GM12864 (cell line): ENCODE results near the gene APBA1.

Experiments used
- DNase-seq: peaks from one replicate; pipeline ENCODE4 v3.0.0-alpha.2; 2011; ENCODE audit warnings: low read depth
- H3K4me3 ChIP-seq: 2 replicates; pipeline ENCODE4 v1.5.1; 2011; ENCODE audit warnings: mild to moderate bottlenecking, low read depth, low read length, control low read depth
- TF ChIP-seq, protein P1 (sequence below): IDR thresholded peaks from 2 replicates; pipeline ENCODE4 v1.5.1; 2011; ENCODE audit warnings: low read depth, mild to moderate bottlenecking, moderate library complexity, low read length, control low read depth, inconsistent platforms; ENCODE audit errors: missing control alignments

Gene APBA1

DNA sequence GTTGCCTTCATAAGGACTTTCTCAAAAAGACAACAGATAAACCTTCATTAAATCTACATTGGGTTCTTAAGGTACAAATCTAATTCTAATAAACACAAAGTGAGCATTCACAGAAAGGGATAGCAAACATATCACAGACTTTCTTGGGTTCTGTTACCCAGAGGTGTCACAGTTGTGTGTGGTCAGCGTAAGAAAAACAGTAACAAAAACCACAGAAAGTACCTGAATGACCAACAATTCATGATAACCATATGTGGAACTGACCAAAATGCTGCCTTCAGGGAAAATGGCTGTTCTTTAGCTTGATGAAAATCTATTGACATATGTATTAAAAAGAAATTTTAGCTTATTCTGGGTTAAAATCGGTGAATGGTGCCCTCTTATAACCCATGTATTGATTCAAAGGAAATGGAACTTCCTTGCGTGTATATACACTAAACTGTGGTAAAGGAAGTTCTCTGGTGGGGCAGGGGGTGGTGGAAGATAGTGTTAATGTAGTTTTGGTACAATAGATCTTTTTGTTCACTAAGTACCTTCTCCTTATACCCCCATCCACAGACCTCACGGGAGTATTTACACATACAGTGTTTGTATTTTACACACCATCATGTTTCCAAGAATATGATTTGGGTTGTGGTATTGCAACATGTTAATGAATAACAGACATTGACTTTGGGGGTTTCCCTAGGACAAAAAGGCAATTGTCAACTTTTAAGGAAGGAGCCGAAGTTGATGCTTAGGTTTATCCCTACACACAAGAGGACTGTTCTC lies 152.5 kb downstream of the APBA1 start:
- H3K4me3 ChIP-seq: no peak overlapping the region
- TF ChIP-seq, protein P1, sequence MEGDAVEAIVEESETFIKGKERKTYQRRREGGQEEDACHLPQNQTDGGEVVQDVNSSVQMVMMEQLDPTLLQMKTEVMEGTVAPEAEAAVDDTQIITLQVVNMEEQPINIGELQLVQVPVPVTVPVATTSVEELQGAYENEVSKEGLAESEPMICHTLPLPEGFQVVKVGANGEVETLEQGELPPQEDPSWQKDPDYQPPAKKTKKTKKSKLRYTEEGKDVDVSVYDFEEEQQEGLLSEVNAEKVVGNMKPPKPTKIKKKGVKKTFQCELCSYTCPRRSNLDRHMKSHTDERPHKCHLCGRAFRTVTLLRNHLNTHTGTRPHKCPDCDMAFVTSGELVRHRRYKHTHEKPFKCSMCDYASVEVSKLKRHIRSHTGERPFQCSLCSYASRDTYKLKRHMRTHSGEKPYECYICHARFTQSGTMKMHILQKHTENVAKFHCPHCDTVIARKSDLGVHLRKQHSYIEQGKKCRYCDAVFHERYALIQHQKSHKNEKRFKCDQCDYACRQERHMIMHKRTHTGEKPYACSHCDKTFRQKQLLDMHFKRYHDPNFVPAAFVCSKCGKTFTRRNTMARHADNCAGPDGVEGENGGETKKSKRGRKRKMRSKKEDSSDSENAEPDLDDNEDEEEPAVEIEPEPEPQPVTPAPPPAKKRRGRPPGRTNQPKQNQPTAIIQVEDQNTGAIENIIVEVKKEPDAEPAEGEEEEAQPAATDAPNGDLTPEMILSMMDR: no peak
- no peak for DNase-seq

DNA sequence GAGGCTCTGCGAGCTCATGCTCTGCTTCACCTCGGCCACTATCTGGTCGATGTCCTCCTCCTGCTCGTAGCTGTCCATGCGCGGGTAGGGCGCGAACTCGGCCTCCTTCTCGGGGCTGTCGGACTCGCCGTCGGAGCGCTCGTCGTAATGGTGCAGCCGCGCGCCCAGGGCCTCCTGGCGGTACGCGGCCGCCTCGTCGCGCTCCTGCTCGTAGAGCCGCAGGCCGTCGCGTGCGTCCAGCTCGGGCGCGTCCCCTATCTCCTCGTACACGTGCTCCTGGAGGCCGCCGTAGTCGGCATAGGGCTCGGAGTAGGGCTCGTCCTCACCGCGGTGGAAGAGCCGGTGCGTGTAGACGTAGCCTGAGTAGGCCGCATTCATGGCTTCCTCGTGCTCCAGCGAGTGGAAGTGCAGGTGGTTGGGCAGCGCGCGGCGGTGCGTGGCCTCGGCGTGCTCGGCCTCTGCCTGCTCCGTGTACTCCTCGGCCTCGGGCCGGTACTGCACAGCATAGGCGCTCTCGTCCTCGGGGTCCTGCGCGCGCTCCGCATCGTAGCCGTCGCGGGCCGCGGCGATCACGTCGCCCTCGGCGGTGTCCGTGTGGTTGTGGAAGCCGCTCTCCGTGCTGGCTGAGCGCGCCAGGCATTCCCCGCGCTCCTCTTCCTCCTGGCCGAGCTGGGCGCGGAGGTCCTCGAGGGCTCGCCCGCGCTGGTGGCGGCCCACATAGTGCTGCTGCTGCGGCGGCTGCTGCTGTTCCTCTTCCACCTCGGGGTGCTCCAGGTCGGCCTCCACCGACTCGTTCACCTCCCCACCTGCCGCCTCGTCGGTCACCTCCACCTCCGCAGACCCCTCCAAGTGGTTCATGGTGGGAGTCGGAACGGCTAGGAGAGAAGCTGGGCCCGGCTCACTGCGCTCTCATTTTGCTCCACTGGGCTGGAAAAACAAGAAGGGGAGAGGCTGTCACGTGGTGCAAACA lies 155.5 kb downstream of the APBA1 start:
- H3K4me3 ChIP-seq: no peak overlapping the region
- no peak for DNase-seq
- TF ChIP-seq, protein P1: no peak

GRCh38 chr9:69515810-69516209 lies 156.4 kb downstream of the APBA1 start:
- H3K4me3 ChIP-seq: no peak overlapping the region
- TF ChIP-seq, protein P1: no peak
- no peak for DNase-seq

- TF ChIP-seq, protein P1: no peak
- DNase-seq: no peak
Observed at GRCh38 chr9:69513141-69513820, 158.9 kb downstream of the APBA1 start.

GRCh38 chr9:69504058-69504457 lies 168.1 kb downstream of the APBA1 start:
- no peak for DNase-seq

More at GRCh38 chr9:69513141-69513820, 158.9 kb downstream of the APBA1 start:
- no peak overlapping the region for H3K4me3 ChIP-seq

GRCh38 chr9:69502671-69503301 lies 169.4 kb downstream of the APBA1 start:
- DNase-seq: no peak
- TF ChIP-seq, protein P1: no peak
- H3K4me3 ChIP-seq: no peak overlapping the region

More at GRCh38 chr9:69504058-69504457, 168.1 kb downstream of the APBA1 start:
- H3K4me3 ChIP-seq: no peak overlapping the region
- TF ChIP-seq, protein P1: no peak
